Neural cell (in vitro differentiated cells): ENCODE data around the gene RFNG.

Experiments
- EP300 ChIP-seq: fragments of 450-650 bp; conservative IDR thresholded peaks from 2 replicates; pipeline ENCODE4 v1.6.1; 2014; ENCODE audit warnings: antibody characterized with exemption, mild to moderate bottlenecking, moderate library complexity; ENCODE audit not compliant: poor library complexity, severe bottlenecking
- EZH2 ChIP-seq: fragments of 200-600, 300-800 bp; shearing (Covaris generic), sonication (generic); IDR thresholded peaks from 2 replicates; pipeline ENCODE4 v1.6.1; 2014; ENCODE audit warnings: antibody characterized with exemption, low read length, borderline replicate concordance, mild to moderate bottlenecking; ENCODE audit not compliant: insufficient read depth, poor library complexity, severe bottlenecking
- POLR2AphosphoS5 ChIP-seq: IDR thresholded peaks from 2 replicates; pipeline ENCODE4 v1.6.1; 2012
- RAD21 ChIP-seq: fragments of 450-650 bp; conservative IDR thresholded peaks from 2 replicates; pipeline ENCODE4 v1.6.1; 2014; ENCODE audit warnings: antibody characterized with exemption, mild to moderate bottlenecking, moderate library complexity
- SMC3 ChIP-seq: fragments of 450-650 bp; conservative IDR thresholded peaks from 2 replicates; pipeline ENCODE4 v1.6.1; 2014; ENCODE audit warnings: antibody characterized with exemption, mild to moderate bottlenecking, moderate library complexity; ENCODE audit not compliant: poor library complexity
- TAF1 ChIP-seq: IDR thresholded peaks from 2 replicates; pipeline ENCODE4 v1.6.1; 2012; ENCODE audit warnings: low read depth
- TF ChIP-seq, protein P1 (sequence below): fragments of 450-650 bp; IDR thresholded peaks from 2 replicates; pipeline ENCODE4 v1.5.1; 2014; ENCODE audit warnings: antibody characterized with exemption, mild to moderate bottlenecking, moderate library complexity; ENCODE audit not compliant: poor library complexity, severe bottlenecking

DNA sequence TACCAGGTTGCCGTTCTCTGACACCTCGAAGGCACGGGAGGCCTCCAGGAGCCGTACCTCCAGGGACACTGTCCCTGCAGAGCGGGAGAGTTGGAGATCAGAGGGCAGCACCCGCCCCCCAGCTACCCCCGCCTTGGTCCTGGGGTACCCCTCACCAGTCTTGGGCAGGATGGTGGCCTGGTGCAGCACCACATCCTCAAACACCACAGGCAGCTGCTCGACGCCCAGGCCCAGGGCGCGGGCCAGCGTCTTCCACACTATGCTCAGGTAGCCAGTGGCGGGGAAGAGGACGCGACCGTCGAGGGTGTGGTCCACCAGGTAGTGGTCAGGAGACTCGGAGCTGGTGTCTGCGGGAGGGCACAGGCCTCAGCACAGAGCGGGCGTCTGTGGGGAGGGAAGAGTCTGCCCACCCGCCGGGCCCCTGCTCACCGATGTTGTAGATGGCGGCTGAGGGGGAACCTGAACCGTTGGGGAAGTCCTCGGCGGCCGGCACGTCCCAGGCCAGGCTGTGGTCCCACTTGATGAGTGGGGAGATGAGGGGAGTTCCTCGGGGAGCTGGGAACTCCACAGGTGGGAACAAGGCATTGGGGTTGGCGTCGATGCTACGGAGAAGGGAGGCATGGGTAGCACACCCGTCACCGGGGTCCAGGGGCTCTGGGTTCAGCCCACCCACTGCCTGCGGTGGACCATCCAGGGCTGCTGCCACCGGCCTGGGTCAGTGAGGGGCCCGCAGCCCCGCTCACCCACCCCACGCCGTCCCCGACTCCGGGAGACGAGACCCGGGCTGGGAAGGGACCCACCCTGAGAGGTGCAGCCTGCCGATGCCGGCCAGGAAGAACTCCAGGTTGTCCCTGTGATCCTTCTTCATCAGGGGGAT is 36.6 kb upstream of the RFNG start:
- TF ChIP-seq, protein P1, sequence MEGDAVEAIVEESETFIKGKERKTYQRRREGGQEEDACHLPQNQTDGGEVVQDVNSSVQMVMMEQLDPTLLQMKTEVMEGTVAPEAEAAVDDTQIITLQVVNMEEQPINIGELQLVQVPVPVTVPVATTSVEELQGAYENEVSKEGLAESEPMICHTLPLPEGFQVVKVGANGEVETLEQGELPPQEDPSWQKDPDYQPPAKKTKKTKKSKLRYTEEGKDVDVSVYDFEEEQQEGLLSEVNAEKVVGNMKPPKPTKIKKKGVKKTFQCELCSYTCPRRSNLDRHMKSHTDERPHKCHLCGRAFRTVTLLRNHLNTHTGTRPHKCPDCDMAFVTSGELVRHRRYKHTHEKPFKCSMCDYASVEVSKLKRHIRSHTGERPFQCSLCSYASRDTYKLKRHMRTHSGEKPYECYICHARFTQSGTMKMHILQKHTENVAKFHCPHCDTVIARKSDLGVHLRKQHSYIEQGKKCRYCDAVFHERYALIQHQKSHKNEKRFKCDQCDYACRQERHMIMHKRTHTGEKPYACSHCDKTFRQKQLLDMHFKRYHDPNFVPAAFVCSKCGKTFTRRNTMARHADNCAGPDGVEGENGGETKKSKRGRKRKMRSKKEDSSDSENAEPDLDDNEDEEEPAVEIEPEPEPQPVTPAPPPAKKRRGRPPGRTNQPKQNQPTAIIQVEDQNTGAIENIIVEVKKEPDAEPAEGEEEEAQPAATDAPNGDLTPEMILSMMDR, result no peak
- TF ChIP-seq EZH2, result no peak
- TF ChIP-seq RAD21, result no peak
- TF ChIP-seq EP300, result no peak
- no peak for TF ChIP-seq POLR2AphosphoS5
- no peak for TF ChIP-seq SMC3
- no peak for TF ChIP-seq TAF1
